OCI-LY1 (cell line): ENCODE data around the gene GGPS1.

ENCODE experiments used
- EZH2 ChIP-seq: fragments of 200-600 bp; sonication (generic), shearing (Covaris generic); IDR thresholded peaks from 2 replicates; pipeline ENCODE4 v1.8.0; 2017; ENCODE audit warnings: borderline replicate concordance, mixed run types, mild to moderate bottlenecking, antibody characterized with exemption, low read length, moderate library complexity, mixed read lengths
- TF ChIP-seq, protein P1 (sequence below): fragments of 200-600 bp; sonication (generic), shearing (Covaris generic); IDR thresholded peaks from 2 replicates; pipeline ENCODE4 v1.5.1; 2017; ENCODE audit warnings: mild to moderate bottlenecking, antibody characterized with exemption, low read length, moderate library complexity, mixed read lengths

- TF ChIP-seq, protein P1, sequence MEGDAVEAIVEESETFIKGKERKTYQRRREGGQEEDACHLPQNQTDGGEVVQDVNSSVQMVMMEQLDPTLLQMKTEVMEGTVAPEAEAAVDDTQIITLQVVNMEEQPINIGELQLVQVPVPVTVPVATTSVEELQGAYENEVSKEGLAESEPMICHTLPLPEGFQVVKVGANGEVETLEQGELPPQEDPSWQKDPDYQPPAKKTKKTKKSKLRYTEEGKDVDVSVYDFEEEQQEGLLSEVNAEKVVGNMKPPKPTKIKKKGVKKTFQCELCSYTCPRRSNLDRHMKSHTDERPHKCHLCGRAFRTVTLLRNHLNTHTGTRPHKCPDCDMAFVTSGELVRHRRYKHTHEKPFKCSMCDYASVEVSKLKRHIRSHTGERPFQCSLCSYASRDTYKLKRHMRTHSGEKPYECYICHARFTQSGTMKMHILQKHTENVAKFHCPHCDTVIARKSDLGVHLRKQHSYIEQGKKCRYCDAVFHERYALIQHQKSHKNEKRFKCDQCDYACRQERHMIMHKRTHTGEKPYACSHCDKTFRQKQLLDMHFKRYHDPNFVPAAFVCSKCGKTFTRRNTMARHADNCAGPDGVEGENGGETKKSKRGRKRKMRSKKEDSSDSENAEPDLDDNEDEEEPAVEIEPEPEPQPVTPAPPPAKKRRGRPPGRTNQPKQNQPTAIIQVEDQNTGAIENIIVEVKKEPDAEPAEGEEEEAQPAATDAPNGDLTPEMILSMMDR = no peak
- TF ChIP-seq EZH2 = no peak
Observed at GRCh38 chr1:235366286-235366685, 37.9 kb downstream of the GGPS1 start.
